ENCODE results near the gene PAPSS2. TPM values are rescaled to one million over a fixed set of nuclear protein-coding genes. Genes with fewer than 3 reads are reported as not detected.

Gene PAPSS2
- total RNA-seq, 1 experiment from 2014 or later, result 12.6 TPM

DNA sequence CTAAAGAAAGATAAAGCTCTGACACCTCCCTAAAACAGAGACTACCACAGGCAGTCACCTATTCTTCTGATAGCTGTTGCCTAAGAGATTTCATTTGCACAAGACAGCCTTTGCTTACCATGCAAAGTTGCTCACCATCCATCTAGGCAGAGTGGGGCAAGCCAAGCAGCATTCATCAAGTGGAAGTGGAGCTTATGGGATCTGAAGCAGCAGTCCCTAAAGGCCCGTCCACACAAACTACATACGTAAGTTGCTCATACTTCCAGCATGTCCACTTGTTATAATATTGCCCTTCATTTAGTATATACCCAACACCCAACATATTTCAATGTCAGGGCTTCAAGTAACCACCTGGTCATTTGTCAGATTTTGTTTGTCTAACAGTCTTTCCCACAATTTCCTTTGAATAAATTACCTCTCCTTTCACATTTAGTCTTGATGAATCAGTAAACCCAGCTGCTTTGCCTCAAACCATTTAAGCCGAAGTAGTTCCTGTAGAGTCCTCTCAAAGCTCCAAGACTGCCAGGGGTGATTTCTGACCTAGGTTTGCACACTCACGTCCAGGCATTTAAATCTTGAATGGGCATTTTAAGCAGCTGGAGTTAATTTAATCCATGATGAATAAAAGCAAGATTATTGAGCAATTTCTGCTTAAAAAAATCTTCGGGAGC, 90.5 kb downstream of the PAPSS2 start:
- CTCF ChIA-PET, result no interaction called here
- intact Hi-C loops (cut with micrococcal nuclease; ENCODE audit: unreplicated experiment), result no loop called here
- Mint-ChIP-seq H3K27ac (ENCODE audit: unreplicated experiment) (no peak overlapping the region), H3K36me3 (ENCODE audit: insufficient read depth, unreplicated experiment) (peaks cover 5% of the 10 kb centered on the region), H3K4me1 (ENCODE audit: low read depth, unreplicated experiment) (no peaks in the 10 kb centered on the region), H3K27me3 (ENCODE audit: unreplicated experiment) (no peaks in the 10 kb centered on the region), H3K9me3 (ENCODE audit: low read depth, unreplicated experiment) (no peaks in the 10 kb centered on the region), H3K4me3 (ENCODE audit: low read depth, unreplicated experiment) (no peak overlapping the region)
- BruUV-seq (replicated peaks), result no TSS peak
- TF ChIP-seq, protein P1, sequence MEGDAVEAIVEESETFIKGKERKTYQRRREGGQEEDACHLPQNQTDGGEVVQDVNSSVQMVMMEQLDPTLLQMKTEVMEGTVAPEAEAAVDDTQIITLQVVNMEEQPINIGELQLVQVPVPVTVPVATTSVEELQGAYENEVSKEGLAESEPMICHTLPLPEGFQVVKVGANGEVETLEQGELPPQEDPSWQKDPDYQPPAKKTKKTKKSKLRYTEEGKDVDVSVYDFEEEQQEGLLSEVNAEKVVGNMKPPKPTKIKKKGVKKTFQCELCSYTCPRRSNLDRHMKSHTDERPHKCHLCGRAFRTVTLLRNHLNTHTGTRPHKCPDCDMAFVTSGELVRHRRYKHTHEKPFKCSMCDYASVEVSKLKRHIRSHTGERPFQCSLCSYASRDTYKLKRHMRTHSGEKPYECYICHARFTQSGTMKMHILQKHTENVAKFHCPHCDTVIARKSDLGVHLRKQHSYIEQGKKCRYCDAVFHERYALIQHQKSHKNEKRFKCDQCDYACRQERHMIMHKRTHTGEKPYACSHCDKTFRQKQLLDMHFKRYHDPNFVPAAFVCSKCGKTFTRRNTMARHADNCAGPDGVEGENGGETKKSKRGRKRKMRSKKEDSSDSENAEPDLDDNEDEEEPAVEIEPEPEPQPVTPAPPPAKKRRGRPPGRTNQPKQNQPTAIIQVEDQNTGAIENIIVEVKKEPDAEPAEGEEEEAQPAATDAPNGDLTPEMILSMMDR (IDR thresholded peaks at IDR 0.05; ENCODE audit: unreplicated experiment), result no peak
- DNase-seq, result no peak

DNA sequence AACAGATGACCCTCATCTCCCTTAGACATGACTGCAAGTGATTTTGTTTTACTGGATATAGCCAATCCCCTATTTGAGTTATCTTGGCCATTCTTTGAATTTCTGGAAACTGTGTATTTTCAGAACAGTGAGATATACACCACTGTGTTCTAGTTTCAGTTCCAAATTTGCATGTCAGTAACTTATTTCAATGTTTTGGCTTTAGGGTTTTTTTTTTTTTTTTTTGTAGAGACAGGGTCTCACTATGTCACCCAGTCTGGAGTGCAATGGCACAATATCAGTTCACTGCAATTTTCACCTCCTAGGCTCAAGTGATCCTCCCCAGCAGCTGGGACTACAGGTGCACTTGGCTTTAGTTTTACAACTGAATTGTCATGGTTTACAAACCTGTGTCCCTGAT, 91.1 kb downstream of the PAPSS2 start:
- CTCF ChIA-PET, result no interaction called here
- no peak overlapping the region for H3K27ac Mint-ChIP-seq (ENCODE audit: unreplicated experiment)
- peaks cover 5% of the 10 kb centered on the region for H3K36me3 Mint-ChIP-seq (ENCODE audit: insufficient read depth, unreplicated experiment)
- intact Hi-C loops (cut with micrococcal nuclease; ENCODE audit: unreplicated experiment), result no loop called here
- no peaks in the 10 kb centered on the region for H3K9me3 Mint-ChIP-seq (ENCODE audit: low read depth, unreplicated experiment)
- TF ChIP-seq, protein P1 (IDR thresholded peaks at IDR 0.05; ENCODE audit: unreplicated experiment), result no peak
- no peaks in the 10 kb centered on the region for H3K4me1 Mint-ChIP-seq (ENCODE audit: low read depth, unreplicated experiment)
- H3K27me3 Mint-ChIP-seq (ENCODE audit: unreplicated experiment), result no peaks in the 10 kb centered on the region
- DNase-seq, result no peak
- H3K4me3 Mint-ChIP-seq (ENCODE audit: low read depth, unreplicated experiment), result no peak overlapping the region
- BruUV-seq (replicated peaks), result no TSS peak

DNA sequence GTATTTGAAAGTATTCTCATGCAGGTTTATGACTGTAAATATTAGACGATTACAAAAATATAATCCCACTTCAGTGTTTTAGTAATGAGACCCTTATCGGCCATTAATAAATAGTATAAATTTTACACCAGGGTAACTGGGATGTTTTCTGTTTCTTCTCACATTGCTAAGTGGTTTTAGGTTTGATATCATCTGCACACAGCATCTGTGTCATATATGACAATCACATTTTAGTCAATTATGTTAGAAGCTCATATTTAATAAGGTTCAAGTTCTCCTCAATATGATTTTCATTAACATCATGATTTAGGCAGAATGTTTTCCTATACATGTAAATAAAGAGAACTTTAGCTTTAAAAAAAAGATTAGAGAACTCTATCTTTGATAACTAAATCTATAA, 91.6 kb downstream of the PAPSS2 start:
- no peak for DNase-seq
- H3K36me3 Mint-ChIP-seq (ENCODE audit: insufficient read depth, unreplicated experiment), result peaks cover 5% of the 10 kb centered on the region
- no peaks in the 10 kb centered on the region for H3K9me3 Mint-ChIP-seq (ENCODE audit: low read depth, unreplicated experiment)
- TF ChIP-seq, protein P1 (IDR thresholded peaks at IDR 0.05; ENCODE audit: unreplicated experiment), result no peak
- no peaks in the 10 kb centered on the region for H3K4me1 Mint-ChIP-seq (ENCODE audit: low read depth, unreplicated experiment)
- intact Hi-C loops (cut with micrococcal nuclease; ENCODE audit: unreplicated experiment), result no loop called here
- BruUV-seq (replicated peaks), result no TSS peak
- H3K27ac Mint-ChIP-seq (ENCODE audit: unreplicated experiment), result no peak overlapping the region
- CTCF ChIA-PET, result no interaction called here
- H3K4me3 Mint-ChIP-seq (ENCODE audit: low read depth, unreplicated experiment), result no peak overlapping the region
- no peaks in the 10 kb centered on the region for H3K27me3 Mint-ChIP-seq (ENCODE audit: unreplicated experiment)

DNA sequence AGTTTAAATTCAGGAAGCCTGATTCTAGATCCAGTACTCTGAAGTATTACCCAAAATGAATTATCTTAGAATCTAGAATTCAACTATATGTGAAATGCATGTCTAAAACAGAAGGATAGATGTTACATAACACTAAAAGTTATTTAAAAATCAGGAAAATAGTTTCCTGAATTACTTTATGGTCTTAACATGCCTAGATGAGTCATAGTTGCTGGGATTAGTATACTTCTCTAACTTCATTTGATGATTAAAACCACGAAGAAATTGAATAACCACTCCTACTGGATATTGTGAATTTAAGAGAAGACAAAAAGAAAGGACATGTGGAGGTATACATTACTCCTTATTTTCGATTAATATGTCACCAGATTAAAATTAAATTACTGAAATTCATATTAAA, 92.9 kb downstream of the PAPSS2 start:
- no TSS peak for BruUV-seq (replicated peaks)
- no peak overlapping the region for H3K27ac Mint-ChIP-seq (ENCODE audit: unreplicated experiment)
- intact Hi-C loops (cut with micrococcal nuclease; ENCODE audit: unreplicated experiment), result no loop called here
- TF ChIP-seq, protein P1 (IDR thresholded peaks at IDR 0.05; ENCODE audit: unreplicated experiment), result no peak
- no peak overlapping the region for H3K4me3 Mint-ChIP-seq (ENCODE audit: low read depth, unreplicated experiment)
- no peaks in the 10 kb centered on the region for H3K27me3 Mint-ChIP-seq (ENCODE audit: unreplicated experiment)
- DNase-seq, result no peak
- H3K4me1 Mint-ChIP-seq (ENCODE audit: low read depth, unreplicated experiment), result no peaks in the 10 kb centered on the region
- CTCF ChIA-PET, result no interaction called here
- peaks cover 5% of the 10 kb centered on the region for H3K36me3 Mint-ChIP-seq (ENCODE audit: insufficient read depth, unreplicated experiment)
- H3K9me3 Mint-ChIP-seq (ENCODE audit: low read depth, unreplicated experiment), result no peaks in the 10 kb centered on the region
